HG03442 (cell line): ENCODE results near the gene WDR38.

Experiments used
- ATAC-seq: cut with Tn5 transposase; IDR thresholded peaks from one replicate; pipeline ENCODE4 v1.9.1; 2021; ENCODE audit warnings: mild to moderate bottlenecking, moderate library complexity; ENCODE audit not compliant: unreplicated experiment

The WDR38 gene

DNA sequence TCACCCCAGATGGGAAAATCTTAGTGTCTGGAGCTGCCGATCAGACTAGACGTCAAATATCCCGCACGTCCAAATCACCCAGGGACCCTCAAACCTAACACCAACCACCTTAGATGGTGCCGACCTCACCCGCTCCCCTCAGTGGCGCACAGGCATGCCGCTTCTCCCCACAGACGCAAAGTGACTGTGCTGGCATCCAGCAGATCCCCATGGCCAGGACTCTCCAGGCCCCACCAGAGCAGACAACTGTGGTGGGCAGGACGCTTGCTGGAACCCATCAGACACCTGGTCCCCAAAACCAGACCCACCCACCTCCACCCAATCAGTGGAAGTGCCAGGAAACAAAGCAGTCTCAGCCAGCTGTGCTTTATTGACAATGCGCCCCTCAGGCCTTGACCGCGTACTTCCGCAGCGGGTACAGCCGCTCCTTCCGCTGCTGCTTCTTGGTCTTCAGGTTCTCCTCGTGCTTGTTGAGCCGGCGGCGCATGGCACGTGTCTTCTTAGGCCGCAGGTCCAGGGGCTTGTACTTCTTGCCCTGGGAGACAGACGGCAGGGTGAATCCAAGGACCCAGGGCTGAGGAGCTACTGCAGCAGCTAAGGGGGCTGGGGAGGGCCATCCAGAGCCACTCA is 4.4 kb downstream of the WDR38 start:
- ATAC-seq: no peak

DNA sequence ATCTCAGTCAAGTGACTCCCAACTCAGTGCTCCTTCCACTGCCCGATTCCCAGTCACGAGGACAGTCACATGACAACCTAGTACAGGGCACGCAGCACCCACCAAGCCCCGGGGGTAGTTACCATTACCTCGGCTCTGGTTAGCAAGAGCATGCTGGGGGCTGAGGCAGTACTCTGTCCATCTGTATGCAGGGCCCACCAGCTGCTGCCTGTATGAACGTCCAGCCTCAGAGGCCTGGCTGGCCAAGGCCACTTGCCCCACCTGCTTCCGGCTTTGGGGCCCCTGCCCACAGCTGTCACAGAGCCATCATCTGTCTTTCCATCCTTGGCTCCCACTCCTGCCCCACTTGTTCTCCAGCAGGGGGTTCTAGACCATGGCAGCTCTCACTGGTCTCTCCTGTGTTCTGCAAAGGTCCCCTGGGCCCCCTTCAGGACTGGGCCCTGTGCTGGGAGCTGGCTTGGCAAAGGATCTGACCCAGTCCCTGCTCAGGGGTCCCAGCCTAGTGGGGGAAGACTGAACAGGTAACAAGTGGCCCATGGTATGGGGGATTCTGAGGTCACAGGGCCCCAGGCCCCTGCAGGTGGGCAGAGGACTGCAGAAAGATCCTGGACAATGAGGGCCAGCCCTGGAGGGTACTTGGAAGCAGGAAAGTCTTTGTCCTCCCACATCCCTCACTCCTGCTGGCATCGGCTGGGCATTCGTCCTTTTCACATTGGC is 5.2 kb downstream of the WDR38 start:
- no peak for ATAC-seq

DNA sequence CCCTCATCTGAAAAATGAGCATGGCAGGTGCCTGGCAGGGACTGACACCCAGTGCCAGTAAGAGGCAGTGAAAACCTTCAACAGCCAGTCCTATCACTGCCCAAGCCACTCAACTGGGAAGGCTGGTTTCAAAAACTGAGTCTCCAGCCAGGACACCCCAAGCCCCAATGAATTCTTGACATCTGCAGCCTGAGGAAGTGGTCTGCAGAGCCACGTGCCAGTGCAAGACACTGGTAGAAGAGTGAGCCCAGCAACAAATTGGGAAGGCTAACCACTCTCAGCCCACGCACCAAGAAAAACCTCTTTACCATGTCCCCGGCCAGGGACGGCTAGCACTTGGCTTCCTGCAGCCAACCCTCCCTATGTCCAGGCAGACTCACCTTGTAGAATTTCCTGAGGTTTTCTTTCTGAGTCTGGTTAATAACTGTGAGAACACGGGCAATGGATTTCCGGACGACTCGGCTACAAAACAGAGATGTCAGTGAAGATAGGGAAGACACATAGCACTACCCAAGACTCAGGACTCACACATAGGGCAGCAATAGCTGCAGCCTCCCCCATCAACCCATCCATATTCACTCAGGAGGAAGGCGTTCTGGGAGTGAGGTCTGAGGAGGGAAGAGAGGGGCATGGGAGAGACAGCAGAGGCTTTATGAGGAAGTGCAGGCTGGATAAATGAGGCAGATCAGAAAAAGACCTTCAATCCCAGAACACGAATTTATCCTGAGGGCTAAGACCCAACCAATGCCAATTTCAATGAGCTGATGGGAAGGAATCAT is 6.7 kb downstream of the WDR38 start:
- ATAC-seq: no peak

DNA sequence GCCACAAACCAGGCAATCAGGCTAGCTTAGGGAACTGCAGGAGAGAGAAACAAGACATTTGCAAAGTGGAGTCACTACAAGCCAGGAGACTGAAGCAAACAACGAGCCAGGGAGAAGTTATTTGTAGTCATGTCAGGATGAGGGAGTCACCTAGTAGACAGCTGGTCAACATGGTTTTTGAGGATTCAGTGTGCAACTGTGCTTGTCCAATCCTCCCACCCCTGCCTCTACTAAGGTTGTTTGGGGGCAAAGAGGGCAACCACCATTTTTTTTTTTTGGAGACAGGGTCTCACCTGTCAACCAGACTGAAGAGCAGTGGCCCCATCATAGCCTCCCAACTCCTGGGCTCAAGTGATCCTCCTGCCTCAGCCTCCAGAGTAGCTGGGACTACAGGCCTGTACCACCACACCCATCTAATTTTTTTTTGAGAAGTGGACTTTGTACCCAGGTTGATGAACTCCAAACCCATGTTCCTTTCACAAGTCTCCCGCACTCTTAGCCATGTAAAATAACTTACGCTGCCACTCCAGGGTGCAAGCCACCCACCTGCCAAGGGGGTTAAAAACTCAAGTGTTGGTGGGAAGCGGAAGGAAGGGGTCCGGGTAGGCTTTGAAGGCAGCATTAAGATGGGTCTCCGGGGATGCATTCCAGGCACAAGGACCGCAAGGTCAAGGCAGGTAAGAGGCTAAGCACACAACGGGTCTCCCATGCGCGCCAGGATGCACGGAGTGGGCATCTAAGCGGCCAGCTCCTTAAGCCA is 7.5 kb downstream of the WDR38 start:
- no peak for ATAC-seq

DNA sequence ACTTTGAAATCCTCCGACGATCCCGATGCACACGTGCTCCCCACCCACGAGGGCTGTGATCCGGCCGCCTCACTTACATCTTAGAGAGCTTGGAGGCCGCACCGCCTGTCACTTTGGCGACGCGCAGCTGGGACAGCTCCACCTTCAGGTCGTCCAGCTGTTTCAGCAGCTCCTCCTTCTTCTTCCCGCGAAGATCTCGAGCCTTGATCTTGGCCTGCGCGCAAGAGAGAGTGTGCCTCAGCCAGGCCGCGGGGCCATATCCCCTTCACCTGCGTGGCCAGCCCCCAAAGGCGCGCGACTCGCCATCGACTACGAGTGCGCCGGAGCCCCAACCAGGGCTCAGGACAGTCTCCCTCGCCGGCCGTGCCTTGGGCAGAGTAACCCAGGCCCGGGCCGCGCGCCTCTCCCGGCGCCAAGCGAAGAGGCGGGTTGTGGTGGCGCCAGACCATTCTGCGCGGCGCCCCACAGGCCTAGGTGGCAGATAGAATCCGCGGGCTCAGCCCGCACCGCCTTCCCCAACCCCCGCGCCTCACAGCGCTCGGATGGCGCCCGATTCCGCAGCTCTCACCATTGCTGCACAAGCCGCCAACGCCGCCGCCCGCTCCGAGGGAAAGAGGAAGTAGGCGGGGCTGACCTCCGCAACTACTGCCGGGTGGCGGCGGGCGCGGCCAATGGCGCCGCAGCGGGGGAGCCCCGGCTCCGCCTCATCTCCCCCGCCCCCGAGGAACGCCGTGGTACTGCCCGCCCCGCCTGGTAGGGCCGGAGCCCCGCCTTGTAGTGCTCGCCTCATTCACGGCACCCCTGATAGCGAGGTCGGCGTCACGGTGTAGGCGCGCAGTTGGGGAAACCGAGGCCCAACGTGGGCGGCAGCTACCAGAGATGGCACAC is 8.3 kb downstream of the WDR38 start, which contains the start of the genes ARPC5L and RPL35:
Gene ARPC5L, plus strand, starts transcription at position 789 of the 888 bp plus-strand sequence. CDS start 7,161 bp downstream, outside the sequence.
Gene RPL35, minus strand, starts transcription at position 616 of the 888 bp plus-strand sequence. Its CDS starts 45 bp downstream, at position 571.
- peak; percentile 88 for ATAC-seq

DNA sequence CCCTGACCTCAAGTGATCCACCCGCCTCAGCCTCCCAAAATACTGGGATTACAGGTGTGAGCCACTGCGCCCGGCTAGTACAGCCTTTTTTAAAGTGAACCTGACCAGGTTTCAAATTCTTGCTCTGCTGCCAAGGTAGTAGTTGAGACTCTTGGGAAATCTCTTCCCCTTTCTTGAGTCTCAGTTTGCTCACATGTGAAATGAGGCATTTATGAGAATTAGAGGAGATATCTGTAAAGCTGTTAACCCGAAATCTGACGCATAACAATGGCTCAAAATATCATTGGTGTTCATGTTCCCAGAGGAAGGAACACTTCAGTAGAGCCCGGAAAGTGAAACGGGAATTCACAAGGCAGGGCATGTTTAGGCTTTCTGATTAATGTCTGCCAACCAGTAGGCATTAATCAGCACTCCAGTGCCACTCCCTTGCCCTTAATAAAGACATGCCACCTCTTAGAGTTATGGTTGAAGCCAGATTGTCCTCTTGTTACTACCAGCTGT is 10.2 kb downstream of the WDR38 start:
- no peak for ATAC-seq

DNA sequence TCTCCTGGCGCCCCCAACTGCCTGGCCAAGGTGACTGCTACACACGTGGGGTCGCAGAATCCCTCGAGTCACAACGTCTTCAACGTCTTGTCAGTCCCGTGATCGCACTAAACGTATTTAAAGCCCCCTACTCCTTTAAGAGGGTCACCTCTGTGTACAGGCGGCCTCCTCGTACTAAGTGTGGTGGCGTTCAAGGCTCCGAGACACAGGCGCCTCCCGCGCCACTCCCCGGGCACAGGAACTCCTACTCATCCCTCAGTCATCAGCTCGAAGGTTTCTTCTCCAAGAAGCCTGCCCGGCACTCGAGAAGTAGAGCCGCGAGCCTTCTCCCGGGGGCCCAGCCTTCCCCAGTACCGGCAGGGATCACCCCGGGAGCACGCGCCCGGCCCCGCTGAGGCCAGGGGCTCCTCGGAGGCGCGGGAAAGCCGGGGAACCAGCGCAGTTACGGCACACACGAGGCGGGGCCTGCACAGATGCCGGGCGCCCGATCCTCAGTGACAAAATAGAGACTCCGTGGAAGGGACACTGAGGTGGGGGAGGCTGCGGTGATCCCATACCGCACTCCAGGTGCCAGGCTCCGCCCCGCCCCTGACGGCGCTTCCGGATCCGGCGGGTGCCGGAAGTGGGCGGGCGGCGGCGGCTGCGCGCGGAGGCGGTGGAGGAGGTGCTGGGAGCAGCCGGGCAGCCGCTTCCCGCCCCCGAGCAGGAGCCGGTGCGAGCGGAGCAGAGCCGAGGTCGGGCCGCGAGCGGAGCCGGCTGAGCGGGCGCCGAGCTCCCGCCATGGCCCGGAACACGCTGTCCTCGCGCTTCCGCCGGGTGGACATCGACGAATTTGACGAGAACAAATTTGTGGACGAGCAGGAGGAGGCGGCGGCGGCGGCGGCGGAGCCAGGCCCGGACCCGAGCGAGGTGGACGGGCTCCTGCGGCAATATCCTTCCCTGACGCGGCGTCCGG is 15.5 kb downstream of the WDR38 start:
- ATAC-seq: peak; percentile 62

DNA sequence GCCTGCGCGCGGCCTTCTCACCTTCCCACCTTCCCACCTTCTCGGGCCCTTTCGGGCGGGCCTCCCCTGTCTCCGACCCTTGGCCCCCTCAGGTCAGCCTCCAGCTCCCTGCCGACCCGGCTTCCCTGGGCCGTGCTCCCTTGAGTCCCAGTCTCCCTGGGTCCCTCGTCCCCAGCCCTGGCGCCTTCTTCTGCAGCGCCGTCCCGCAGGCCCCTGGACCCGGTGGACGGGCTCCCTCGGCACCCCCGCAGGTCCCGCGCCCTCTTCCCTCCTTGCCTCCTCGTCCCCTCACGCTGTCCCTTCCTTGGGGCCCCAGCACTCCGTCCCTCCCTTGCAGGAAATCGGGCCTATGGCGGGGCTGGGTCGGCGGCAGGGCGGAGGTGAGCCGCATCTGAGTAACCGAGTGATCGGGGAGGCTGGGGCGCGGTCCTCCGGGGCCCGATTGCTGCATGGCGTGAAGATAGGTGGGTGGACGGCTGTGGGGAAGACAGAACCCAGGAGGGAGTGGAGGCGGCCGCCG is 16.3 kb downstream of the WDR38 start:
- peak; percentile 10 for ATAC-seq

DNA sequence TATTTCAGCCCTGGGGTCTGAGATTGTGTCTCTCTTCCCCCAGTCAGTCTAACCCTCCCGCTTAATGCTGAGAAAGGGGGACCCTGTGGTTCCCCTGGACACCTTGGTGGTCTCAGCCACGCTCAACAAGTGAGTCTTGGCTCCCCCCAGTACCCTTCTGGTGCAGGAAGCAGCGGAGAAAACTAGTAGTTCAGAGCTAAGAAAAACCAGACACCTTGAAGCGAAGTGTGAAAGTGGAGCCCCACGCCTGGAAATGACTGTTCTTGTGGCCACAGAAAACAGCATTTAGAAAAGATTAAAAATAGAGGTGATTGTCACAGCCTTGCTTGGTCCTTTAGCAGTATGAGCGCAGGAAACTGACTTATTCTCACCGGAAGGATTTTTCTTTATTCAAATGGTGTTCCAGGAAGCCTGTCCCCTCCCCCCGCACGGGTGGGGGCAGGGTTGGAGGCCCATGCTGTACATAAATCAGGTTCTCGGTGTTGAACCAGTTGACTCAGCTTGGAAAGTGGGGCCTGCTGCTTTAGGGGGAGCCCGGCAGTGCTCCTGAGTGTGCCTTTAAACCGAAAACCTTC is 16.8 kb downstream of the WDR38 start:
- ATAC-seq: peak; percentile 35

DNA sequence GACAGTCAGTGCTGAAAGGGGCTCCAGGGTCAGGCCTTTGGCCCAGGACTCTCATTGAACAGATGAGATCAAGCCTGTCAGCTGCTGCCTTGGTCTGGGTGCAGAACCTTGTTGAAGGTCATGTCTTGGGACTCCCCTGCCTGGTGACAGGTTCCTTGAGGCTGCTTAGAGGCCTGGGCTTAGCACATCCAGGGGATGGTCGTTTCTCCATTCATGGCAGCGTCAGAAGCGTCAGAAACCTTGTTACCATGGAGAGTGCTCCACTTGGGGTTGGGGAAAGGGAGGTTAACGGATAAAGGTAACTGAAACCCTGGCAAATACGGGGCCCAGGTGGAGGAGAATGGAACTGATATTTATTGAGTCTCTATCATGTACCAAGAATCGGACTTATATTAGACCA is 17.5 kb downstream of the WDR38 start:
- no peak for ATAC-seq

DNA sequence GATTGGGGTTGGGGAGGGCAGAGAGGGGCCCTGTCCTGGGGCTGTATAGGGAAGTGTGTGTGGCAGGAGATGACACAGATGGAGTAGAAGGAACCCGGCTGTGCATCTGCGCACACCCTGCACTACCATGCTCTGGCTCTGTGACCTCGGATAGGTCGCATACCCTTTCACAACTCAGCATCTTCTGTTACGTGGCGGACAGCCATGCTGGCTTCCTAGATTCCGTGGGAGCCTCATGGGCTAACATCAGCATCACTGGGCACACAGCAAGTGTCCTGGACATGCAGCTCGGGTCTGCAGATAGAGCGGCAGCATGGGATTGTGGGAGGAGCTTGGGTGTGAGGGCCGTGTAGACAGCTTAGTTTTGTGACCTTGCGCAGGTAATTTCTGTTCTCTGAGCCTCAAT is 17.9 kb downstream of the WDR38 start:
- ATAC-seq: no peak

DNA sequence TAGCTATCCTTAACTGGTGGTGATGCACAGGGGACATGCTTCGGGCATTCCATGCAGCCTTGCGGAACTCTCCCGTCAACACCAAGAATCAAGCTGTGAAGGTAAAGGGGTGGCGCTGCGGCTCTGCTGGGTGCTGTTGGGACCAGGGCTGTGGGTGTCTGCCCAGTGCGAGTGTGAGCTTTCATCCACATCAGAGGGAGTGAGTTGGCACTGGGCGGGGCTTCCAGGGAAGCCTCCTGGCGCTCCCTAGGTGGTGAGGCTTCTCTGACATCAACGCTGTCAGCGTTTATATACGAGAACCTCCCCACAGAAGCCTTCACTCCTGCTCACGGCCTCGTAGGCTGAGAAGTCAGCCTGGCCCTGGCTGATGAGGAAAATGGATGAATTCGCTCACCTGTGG is 20.4 kb downstream of the WDR38 start:
- ATAC-seq: no peak

DNA sequence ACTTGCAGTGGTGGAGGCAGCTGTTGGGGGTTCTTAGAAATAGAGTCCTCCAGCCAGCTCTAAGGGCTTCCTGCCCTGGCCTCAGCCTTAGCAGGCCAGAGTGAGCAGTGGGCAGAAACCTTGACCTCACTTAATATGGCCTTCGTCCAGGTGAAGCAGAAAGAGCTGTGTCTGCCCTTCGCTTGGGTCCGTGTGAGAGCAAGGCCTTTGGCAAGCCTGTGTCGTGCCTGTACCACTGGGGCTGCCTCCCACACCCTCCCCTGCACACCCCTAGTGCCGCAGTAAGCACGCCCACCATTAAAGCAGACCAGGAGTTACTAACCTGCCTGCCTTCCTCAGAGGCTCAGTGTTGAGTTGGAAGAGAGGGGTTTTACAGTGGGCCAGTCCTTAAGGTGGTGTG is 22.2 kb downstream of the WDR38 start:
- no peak for ATAC-seq

DNA sequence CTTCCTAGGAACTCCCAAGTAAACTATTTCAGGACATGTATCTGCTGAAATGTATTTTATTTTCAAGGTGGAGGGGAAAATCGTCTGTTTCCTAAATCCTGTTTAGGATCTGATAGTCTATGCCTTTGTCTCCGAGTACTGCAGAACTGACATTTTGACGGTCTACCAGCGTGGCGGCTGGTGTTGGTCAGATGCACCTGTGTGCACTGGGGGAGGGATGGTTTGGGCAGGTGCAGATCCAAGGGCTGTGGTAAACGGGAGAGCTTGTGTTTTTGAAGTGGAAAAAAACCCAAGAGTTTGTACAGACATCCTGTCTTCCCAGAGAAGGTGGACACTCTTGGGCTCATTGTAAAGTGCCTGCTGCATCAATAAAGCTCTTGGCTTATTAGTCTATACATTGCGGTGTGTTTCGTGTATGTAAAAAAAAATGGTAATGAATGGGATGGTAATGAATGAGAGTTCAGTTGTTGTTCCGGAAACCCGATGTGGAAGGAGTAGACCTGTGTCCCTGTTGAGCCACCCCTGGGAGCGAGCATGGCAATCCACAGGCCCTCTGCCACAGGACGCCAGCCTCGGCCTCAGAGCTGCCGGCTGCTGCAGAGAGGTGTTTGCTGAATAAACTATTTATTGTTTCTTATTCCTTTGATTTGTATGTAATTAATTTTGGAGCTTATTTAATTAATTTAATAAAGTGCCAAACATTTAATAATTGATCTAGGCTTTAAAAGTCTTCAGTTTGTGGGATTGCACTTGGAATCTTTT is 23.9 kb downstream of the WDR38 start:
- no peak for ATAC-seq

DNA sequence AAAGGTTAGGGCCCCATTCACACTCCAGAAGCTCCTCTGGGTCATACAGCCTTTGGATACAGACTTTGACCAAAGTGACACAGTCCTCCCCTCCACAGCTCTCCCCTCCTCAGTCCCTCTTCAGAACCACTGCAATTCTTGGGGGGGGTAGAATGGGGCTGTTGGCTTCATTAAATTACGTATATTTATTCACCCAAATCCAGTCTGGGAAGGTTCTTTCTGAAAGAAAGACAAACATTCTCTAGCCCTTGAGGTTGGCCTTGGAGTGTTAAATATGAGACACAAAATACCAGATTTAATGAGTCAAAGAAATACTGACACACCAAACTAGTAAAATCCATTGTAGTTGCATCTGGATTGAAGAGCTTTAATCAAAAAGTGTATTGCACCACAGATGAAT is 24.8 kb downstream of the WDR38 start:
- no peak for ATAC-seq

DNA sequence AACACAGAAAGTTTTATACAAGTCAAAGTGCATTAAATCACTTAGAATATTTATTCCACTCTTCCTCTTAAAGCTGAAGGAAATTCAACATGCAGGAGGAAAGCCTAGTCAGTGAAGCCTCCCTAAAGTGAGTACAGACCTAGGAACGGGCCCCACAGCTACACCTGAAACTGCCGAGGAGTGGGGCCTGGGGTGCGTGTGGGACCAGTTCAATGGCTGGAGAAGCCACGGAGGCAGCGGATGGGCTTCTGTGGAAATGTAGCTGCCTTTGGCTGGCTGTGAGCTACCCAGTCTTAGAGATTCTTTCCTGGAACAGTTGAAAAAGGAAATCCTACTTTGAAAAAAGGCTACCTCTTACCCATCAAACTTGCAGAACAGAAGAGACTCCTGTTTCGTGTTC is 25.3 kb downstream of the WDR38 start:
- no peak for ATAC-seq

DNA sequence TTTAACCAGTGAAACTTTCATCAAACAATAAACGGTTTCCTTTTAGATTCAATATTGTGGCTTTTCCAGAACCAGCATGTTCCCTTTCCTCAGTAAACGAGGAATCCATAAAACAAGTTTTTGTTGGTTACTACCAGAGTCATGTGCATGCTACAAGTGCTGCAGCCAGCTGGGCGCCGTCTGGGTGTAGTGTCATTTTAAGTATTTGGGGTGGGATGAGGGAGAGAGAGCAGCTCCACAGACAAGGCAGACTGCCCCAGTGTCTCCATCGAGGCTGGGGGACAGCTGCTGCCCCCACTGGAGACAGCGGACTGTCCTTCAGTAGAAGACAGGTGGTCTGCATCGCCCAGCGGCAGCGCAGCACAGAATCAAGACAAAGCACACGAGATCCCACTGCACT is 26.0 kb downstream of the WDR38 start:
- ATAC-seq: no peak
